HEK293T (cell line): ENCODE data around the gene RBBP4.

Experiments used
- BHLHE40 ChIP-seq: fragments of 450-650 bp; IDR thresholded peaks from 2 replicates; pipeline ENCODE4 v1.6.1; 2016; ENCODE audit warnings: mild to moderate bottlenecking, moderate library complexity, borderline replicate concordance
- FOXK2 ChIP-seq: fragments of 450-650 bp; IDR thresholded peaks from 2 replicates; pipeline ENCODE4 v1.6.1; 2016; ENCODE audit warnings: mild to moderate bottlenecking
- SUZ12 ChIP-seq: fragments of 450-650 bp; IDR thresholded peaks from 2 replicates; pipeline ENCODE4 v1.6.1; 2016; ENCODE audit warnings: mild to moderate bottlenecking
- TARDBP ChIP-seq: fragments of 450-650 bp; IDR thresholded peaks from 2 replicates; pipeline ENCODE4 v1.6.1; 2016
- ZNF384 ChIP-seq: fragments of 450-650 bp; IDR thresholded peaks from 2 replicates; pipeline ENCODE4 v1.6.1; 2016

DNA sequence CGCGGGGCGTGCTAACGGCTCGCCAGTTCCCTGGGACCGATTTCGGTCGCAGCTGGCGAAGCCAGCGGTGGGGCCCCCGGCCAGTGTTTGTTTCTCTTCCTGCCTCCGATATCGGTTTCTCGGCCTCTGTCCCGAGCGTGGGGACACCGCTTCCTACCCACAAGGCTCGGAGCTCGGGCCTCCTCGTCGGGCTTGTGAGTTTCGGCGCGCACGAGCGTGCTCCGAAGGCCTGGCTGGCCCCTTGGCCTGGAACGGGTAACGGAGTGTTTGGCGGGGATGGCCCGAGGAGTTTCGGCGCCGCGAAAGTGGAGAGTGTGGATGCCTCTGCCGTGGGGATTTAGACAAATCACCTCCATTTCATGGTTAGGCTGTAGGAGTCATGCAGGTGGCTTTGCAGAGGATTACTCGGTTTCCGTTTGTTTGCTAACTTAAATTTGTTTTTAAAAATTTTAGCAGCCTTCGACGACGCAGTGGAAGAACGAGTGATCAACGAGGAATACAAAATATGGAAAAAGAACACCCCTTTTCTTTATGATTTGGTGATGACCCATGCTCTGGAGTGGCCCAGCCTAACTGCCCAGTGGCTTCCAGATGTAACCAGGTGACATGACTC is 559 bp downstream of the RBBP4 start:
- TF ChIP-seq SUZ12 (no peak), TARDBP (no peak), BHLHE40 (no peak), FOXK2 (no peak), ZNF384 (no peak)
